IMR-90 (cell line): Measurements from ENCODE around the gene PLCB4. TPM values are rescaled to one million over a fixed set of nuclear protein-coding genes. Genes with fewer than 3 reads are reported as not detected.
"Not testable (repeated sequence)": the region's sequence is repeated elsewhere in the genome, so short reads cannot be mapped to it uniquely, and the experiment has no call there.

Source experiments
- ATAC-seq: fragments of 200-7000 bp; cut with Tn5 transposase; 2 replicates; pipeline ENCODE4 v1.9.1; 2020; ENCODE audit warnings: low read depth, mild to moderate bottlenecking, moderate library complexity
- BruUV-seq: library from RNA; stranded (reverse); fragments of 400-500 nt; replicated peaks from 2 replicates; lab custom pipeline; 2021; lab: Mats Ljungman, UMichigan
- CTCF ChIA-PET: fragments of 300-600 bp; formaldehyde crosslinking; extraction: SDS; loops from one replicate; lab custom pipeline; 2021; ENCODE audit warnings: antibody characterized with exemption; lab: Yijun Ruan, JAX
- POLR2A ChIA-PET: fragments of 300-600 bp; sonication (Branson Sonifier 250); formaldehyde crosslinking; loops from one replicate; lab custom pipeline; 2022; ENCODE audit warnings: antibody characterized with exemption; ENCODE audit not compliant: unreplicated experiment; lab: Charles Lee
- DNase-seq: peaks from one replicate; pipeline ENCODE4 v3.0.0; 2013
- H2AFZ ChIP-seq: replicated peaks from 2 replicates; pipeline ENCODE3; 2013; ENCODE audit warnings: low read length, mild to moderate bottlenecking; ENCODE audit not compliant: poor library complexity
- H2AK5ac ChIP-seq: 2 replicates; pipeline ENCODE4 v1.6.1; 2013; ENCODE audit warnings: low read depth, low read length, inconsistent platforms
- H2AK9ac ChIP-seq: replicated peaks from 2 replicates; pipeline ENCODE3; 2013; ENCODE audit warnings: mild to moderate bottlenecking, low read depth, low read length, moderate library complexity; ENCODE audit not compliant: poor library complexity
- H2BK120ac ChIP-seq: 2 replicates; pipeline ENCODE4 v1.6.1; 2013; ENCODE audit warnings: low read depth, low read length, inconsistent platforms
- H2BK15ac ChIP-seq: 3 replicates; pipeline ENCODE4 v1.6.1; 2013; ENCODE audit warnings: low read depth, low read length, inconsistent platforms
- H2BK20ac ChIP-seq: 2 replicates; pipeline ENCODE4 v1.6.1; 2013; ENCODE audit warnings: low read depth, mild to moderate bottlenecking, inconsistent platforms, low read length, moderate library complexity
- H2BK5ac ChIP-seq: 2 replicates; pipeline ENCODE4 v1.6.1; 2013; ENCODE audit warnings: mild to moderate bottlenecking, low read depth, low read length, inconsistent platforms; ENCODE audit not compliant: poor library complexity, severe bottlenecking
- H3K14ac ChIP-seq: replicated peaks from 2 replicates; pipeline ENCODE4 v1.6.1; 2013; ENCODE audit warnings: low read depth, low read length, inconsistent platforms
- H3K18ac ChIP-seq: 2 replicates; pipeline ENCODE4 v1.6.1; 2013; ENCODE audit warnings: low read depth, low read length, control low read depth
- H3K23ac ChIP-seq: 2 replicates; pipeline ENCODE4 v1.6.1; 2013; ENCODE audit warnings: low read depth, low read length, inconsistent platforms
- H3K27ac ChIP-seq: 2 replicates; pipeline ENCODE4 v1.5.1; 2013; ENCODE audit warnings: mild to moderate bottlenecking, control low read depth, low read length; ENCODE audit not compliant: insufficient read depth
- H3K27me3 ChIP-seq: 2 replicates; pipeline ENCODE4 v1.6.1; 2013; ENCODE audit warnings: low read length; ENCODE audit not compliant: control insufficient read depth, insufficient read depth
- H3K36me3 ChIP-seq: 2 replicates; pipeline ENCODE4 v1.6.1; 2013; ENCODE audit warnings: low read length, mixed read lengths; ENCODE audit not compliant: control insufficient read depth, insufficient read depth
- H3K4ac ChIP-seq: 2 replicates; pipeline ENCODE4 v1.6.1; 2013; ENCODE audit warnings: low read depth, low read length, inconsistent platforms
- H3K4me1 ChIP-seq: 2 replicates; pipeline ENCODE4 v1.6.1; 2013; ENCODE audit warnings: low read length, mixed read lengths; ENCODE audit not compliant: control insufficient read depth, insufficient read depth
- H3K4me2 ChIP-seq: 2 replicates; pipeline ENCODE4 v1.6.1; 2013; ENCODE audit warnings: low read depth, mild to moderate bottlenecking, control low read depth, low read length, moderate library complexity
- H3K4me3 ChIP-seq: 2 replicates; pipeline ENCODE4 v1.5.1; 2013; ENCODE audit warnings: low read depth, mild to moderate bottlenecking, control low read depth, low read length, moderate library complexity; ENCODE audit not compliant: insufficient read depth
- H3K56ac ChIP-seq: 2 replicates; pipeline ENCODE4 v1.6.1; 2013; ENCODE audit warnings: low read length, inconsistent platforms; ENCODE audit not compliant: insufficient read depth; ENCODE audit errors: extremely low read depth
- H3K79me1 ChIP-seq, 2 experiments: 2 replicates each; pipeline ENCODE4 v1.6.1; 2013; ENCODE audit warnings: low read length in 2 of 2, inconsistent platforms in 1 of 2, low read depth in 1 of 2
- H3K9ac ChIP-seq: 2 replicates; pipeline ENCODE4 v1.6.1; 2013; ENCODE audit warnings: low read depth, low read length, control low read depth
- H3K9me1 ChIP-seq: 2 replicates; pipeline ENCODE4 v1.6.1; 2013; ENCODE audit warnings: low read length, inconsistent platforms; ENCODE audit not compliant: insufficient read depth
- H3K9me3 ChIP-seq: 2 replicates; pipeline ENCODE4 v1.6.1; 2013; ENCODE audit warnings: low read length; ENCODE audit not compliant: control insufficient read depth, insufficient read depth
- H4K20me1 ChIP-seq: 2 replicates; pipeline ENCODE4 v1.6.1; 2013; ENCODE audit warnings: low read length, inconsistent platforms; ENCODE audit not compliant: insufficient read depth
- H4K5ac ChIP-seq: 2 replicates; pipeline ENCODE4 v1.6.1; 2013; ENCODE audit warnings: mild to moderate bottlenecking, low read depth, low read length, control low read depth
- H4K8ac ChIP-seq, 2 experiments: 2 replicates each; pipeline ENCODE4 v1.6.1; 2013; ENCODE audit warnings: low read depth in 2 of 2, low read length in 2 of 2, control low read depth in 1 of 2, inconsistent platforms in 1 of 2
- H4K91ac ChIP-seq: 2 replicates; pipeline ENCODE4 v1.6.1; 2013; ENCODE audit warnings: low read depth, low read length, inconsistent platforms; ENCODE audit not compliant: insufficient read depth
- WGBS, 2 experiments: methylation state at CpG; one replicate each; pipeline versions ENCODE4 v1.1.5 to v1.1.7; 2013; ENCODE audit warnings: missing lambda C conversion rate in 2 of 2; ENCODE audit not compliant: insufficient read length in 1 of 2; ENCODE audit errors: extremely low coverage in 2 of 2; 5-methylcytosine and 5-hydroxymethylcytosine counted together
- dilution Hi-C: fragments of 300-500 bp; cut with HindIII; formaldehyde crosslinking; loops from one replicate; pipeline ENCODE4 v1.14.3; 2018; ENCODE audit warnings: low sequenced_read_pairs; ENCODE audit not compliant: unreplicated experiment
- in situ Hi-C: fragments of 300-500 bp; cut with MboI; formaldehyde crosslinking; loops from 3 replicates; pipeline ENCODE4 v1.14.3; 2019; ENCODE audit warnings: low sequenced_read_pairs, inconsistent platforms, mixed read lengths
- intact Hi-C: fragments of 100-400 bp; cut with micrococcal nuclease; formaldehyde crosslinking; loops from 2 replicates; pipeline ENCODE4 v1.10.0; 2022
- polyA plus RNA-seq, 3 experiments: library from polyadenylated mRNA; depleted of rRNA; stranded (reverse); fragments of >200 nt; gene quantifications; 2 replicates each; pipeline ENCODE4 v1.2.3, GENCODE V29; 2012; ENCODE audit warnings: low replicate concordance in 1 of 3
- total RNA-seq: library from RNA; depleted of rRNA; stranded (reverse); fragments of >200 nt; gene quantifications from 2 replicates; pipeline ENCODE4 v1.2.3, GENCODE V29; 2012

PLCB4 gene
- total and polyA plus RNA-seq, 2 of the 4 experiments (the other 2 are of a cell fraction), result 12.5 to 24.0 TPM

DNA sequence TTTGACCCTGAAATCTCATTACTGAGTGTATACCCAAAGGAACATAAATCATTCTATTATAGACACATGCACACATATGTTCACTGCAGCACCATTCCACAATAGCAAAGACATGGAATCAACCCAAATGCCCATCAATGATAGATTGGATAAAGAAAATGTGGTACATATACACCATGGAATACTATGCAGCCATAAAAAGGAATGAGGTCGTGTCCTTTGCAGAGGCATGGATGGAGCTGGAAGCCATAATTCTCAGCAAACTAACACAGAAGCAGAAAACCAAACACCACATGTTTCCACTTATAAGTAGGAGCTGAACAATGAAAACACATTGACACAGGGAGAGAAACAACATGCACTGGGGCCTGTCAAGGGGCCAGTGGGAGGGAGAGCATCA lies 21.0 kb upstream of the PLCB4 start:
- H3K27me3 ChIP-seq, POLR2A ChIA-PET, H3K36me3 ChIP-seq, H3K4ac ChIP-seq, H4K20me1 ChIP-seq, H2BK5ac ChIP-seq, CTCF ChIA-PET, intact Hi-C loops, H3K9me1 ChIP-seq, BruUV-seq, H3K9me3 ChIP-seq, H3K79me1 ChIP-seq, H2BK15ac ChIP-seq, H2AFZ ChIP-seq, ATAC-seq, H3K23ac ChIP-seq, H3K56ac ChIP-seq, H3K14ac ChIP-seq, H3K4me3 ChIP-seq, in situ Hi-C loops, H4K5ac ChIP-seq, H3K4me2 ChIP-seq, H3K27ac ChIP-seq, H4K8ac ChIP-seq, H2BK20ac ChIP-seq, dilution Hi-C loops, H3K9ac ChIP-seq, H4K91ac ChIP-seq, DNase-seq, H2AK9ac ChIP-seq: not testable (repeated sequence)
- Histone ChIP-seq H3K4me1 (peaks cover 13% of the 10 kb centered on the region), H2AK5ac (peak overlapping the region; percentile 83; the same call in 1 of the 2 replicates), H2BK120ac (0 out of 2 replicates have a peak overlapping the region, but pooled peaks have one; percentile 11), H3K18ac (peak overlapping the region; percentile 10; the same call in 1 of the 2 replicates)
- no CpG with 5 or more reads among the region's 1 CpG for WGBS, 2 experiments
